ENCODE measurements around the gene ZIC1.

DNA sequence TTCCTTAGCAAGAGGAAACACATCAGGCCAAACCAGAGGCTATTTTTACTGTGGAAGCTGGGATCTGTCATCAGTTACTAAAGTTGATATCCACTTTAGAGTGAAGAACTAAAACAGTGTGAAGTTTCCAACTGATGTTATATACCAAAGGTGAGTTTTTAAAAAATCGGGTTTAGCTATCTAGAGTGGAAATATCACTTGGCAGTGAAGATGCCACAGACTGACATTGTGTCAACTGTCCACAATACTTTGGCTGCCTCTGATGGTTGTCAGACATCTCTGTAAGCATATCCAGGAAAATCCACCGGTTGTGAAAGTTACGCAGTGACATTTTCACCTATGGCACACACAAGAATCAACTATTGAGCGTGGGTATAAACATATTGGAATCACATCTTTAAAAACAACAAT is 9.2 kb downstream of the ZIC1 start:
- no peak for TF ChIP-seq BHLHE40 (IDR thresholded peaks at IDR 0.05; ENCODE audit: low read depth, low read length)
- no peak for TF ChIP-seq MAZ (IDR thresholded peaks at IDR 0.05; ENCODE audit: borderline replicate concordance, low read depth, low read length)
- TF ChIP-seq RAD21 (IDR thresholded peaks at IDR 0.05; ENCODE audit: low read length): no peak

Measured in IMR-90 (cell line).